Activated B cell treated with CpG ODN at 0.5 μM for 24 hours (primary cell): ENCODE data around the gene HIVEP3. TPM values are rescaled to one million over a fixed set of nuclear protein-coding genes. Genes with fewer than 3 reads are reported as not detected.

Experiments used
- ATAC-seq: fragments of 200-7000 bp; cut with Tn5 transposase; one replicate; pipeline ENCODE4 v1.10.0; 2021; ENCODE audit warnings: low read depth, mild to moderate bottlenecking, moderate library complexity
- CTCF ChIA-PET: fragments of 350-600 bp; sonication (Branson Sonifier 250); formaldehyde crosslinking; loops from one replicate; lab custom pipeline; 2021; ENCODE audit warnings: antibody characterized with exemption; lab: Charles Lee
- POLR2A ChIA-PET: fragments of 350-600 bp; sonication (Branson Sonifier 250); formaldehyde crosslinking; loops from one replicate; lab custom pipeline; 2021; ENCODE audit warnings: antibody characterized with exemption; lab: Charles Lee
- DNase-seq: peaks from one replicate; pipeline ENCODE4 v3.0.0; 2022
- H3K27ac Mint-ChIP-seq: one replicate; pipeline ENCODE4 v1.8.0; 2020; ENCODE audit warnings: mixed read lengths
- H3K27me3 Mint-ChIP-seq: one replicate; pipeline ENCODE4 v1.8.0; 2021; ENCODE audit warnings: mixed read lengths
- H3K36me3 Mint-ChIP-seq: one replicate; pipeline ENCODE4 v1.8.0; 2021; ENCODE audit warnings: low read depth, mixed read lengths
- H3K4me1 Mint-ChIP-seq: one replicate; pipeline ENCODE4 v1.8.0; 2021; ENCODE audit warnings: mixed read lengths
- H3K4me3 Mint-ChIP-seq: one replicate; pipeline ENCODE4 v1.8.0; 2020; ENCODE audit warnings: mild to moderate bottlenecking, mixed read lengths
- H3K9me3 Mint-ChIP-seq: one replicate; pipeline ENCODE4 v1.8.0; 2020; ENCODE audit warnings: mixed read lengths
- intact Hi-C: fragments of 100-400 bp; cut with micrococcal nuclease; formaldehyde crosslinking; loops from one replicate; pipeline ENCODE4 v1.15.1; 2024
- total RNA-seq: library from RNA; stranded (reverse); gene quantifications from 2 replicates; pipeline ENCODE4 v1.2.3, GENCODE V29; 2022
- TF ChIP-seq, protein P1 (sequence below): fragments of 200-600 bp; IDR thresholded peaks from one replicate; pipeline ENCODE4 v1.8.0; 2022; ENCODE audit warnings: antibody characterized with exemption, mild to moderate bottlenecking

Gene HIVEP3
- total RNA-seq, 1 donor from 2014 or later, result 14.4 TPM

DNA sequence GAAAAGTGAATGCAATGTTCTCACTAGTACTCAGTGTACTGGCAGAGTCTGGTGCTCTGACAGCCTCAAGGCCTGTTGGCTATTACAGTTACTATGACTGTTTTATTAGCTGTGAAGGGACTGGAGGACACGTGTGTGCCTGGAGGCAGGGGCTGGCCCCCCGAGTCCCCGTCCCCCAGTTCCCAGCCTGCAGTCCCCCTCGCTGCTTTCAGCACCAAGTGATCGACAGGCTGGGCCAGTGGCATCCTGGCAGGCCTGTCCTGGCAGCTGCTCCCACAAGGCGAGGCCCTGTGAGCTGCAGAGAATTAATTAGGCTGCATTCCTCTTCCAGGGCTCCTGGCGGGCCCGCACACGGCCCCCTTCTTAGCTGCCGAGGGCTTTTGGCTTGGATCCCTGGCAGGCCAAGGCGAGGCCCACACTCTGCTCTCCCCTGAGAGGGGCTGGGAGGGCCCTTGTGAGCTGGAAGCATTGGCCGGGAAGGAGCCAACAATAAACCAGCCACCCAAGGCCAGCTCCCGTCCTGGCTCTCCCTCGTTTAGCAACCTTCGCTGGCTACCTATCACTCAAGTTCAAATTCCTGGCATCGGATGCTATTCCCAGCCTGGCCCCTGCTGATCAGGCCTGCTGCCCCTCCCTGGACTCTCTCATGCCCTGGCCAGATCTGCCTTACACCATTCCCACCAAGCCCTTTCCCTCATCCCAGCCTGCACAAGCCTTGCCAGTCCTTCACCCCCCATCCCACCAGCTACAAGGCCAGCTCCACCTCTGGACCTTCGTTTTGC is 444.0 kb downstream of the HIVEP3 start:
- TF ChIP-seq, protein P1, sequence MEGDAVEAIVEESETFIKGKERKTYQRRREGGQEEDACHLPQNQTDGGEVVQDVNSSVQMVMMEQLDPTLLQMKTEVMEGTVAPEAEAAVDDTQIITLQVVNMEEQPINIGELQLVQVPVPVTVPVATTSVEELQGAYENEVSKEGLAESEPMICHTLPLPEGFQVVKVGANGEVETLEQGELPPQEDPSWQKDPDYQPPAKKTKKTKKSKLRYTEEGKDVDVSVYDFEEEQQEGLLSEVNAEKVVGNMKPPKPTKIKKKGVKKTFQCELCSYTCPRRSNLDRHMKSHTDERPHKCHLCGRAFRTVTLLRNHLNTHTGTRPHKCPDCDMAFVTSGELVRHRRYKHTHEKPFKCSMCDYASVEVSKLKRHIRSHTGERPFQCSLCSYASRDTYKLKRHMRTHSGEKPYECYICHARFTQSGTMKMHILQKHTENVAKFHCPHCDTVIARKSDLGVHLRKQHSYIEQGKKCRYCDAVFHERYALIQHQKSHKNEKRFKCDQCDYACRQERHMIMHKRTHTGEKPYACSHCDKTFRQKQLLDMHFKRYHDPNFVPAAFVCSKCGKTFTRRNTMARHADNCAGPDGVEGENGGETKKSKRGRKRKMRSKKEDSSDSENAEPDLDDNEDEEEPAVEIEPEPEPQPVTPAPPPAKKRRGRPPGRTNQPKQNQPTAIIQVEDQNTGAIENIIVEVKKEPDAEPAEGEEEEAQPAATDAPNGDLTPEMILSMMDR, result no peak
- POLR2A ChIA-PET, result no interaction called here
- peaks cover 6% of the 10 kb centered on the region for H3K27me3 Mint-ChIP-seq

DNA sequence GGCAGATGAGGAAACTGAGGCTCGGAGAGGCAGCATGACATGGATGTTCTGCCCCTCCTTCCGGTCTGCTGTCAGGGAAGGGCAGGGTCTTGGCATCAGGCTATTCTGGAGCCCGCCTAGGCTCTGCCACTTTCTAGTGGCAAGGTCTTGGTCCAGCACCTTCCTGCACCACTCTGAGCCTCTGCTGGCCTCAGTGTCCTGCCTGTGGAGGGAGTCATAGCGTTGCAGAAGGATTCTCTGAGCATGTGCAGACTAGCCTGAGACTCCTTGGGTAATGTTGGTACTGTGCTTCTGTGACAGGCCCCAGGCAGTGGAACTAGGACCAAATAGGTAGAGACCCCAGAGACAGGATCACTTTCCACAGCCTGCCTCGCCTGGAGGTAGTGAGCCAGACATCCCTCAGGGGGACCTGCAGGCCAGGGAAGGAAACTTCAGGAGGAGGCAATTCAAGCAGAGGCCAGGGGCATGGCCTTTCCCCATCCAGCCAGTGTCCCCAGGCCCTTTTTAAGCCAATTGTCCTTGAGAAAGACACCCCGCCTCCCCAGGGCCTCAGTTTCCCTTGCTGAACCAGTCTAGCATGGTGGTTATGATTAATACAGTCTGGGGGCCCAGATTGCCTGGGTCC is 444.9 kb downstream of the HIVEP3 start:
- DNase-seq (no peak), ATAC-seq (no peak)
- Mint-ChIP-seq H3K4me1 (no peaks in the 10 kb centered on the region), H3K36me3 (no peaks in the 10 kb centered on the region), H3K4me3 (no peak overlapping the region), H3K9me3 (no peaks in the 10 kb centered on the region), H3K27me3 (peaks cover 5% of the 10 kb centered on the region), H3K27ac (no peak overlapping the region)
- TF ChIP-seq, protein P1, result no peak
- CTCF ChIA-PET, result no interaction called here
- intact Hi-C loops, result no loop called here
- POLR2A ChIA-PET, result no interaction called here

More for the DNA sequence above, 444.0 kb downstream of the HIVEP3 start:
- Mint-ChIP-seq H3K36me3 (no peaks in the 10 kb centered on the region), H3K4me1 (no peaks in the 10 kb centered on the region), H3K4me3 (no peak overlapping the region), H3K27ac (no peak overlapping the region), H3K9me3 (no peaks in the 10 kb centered on the region)
- DNase-seq (no peak), ATAC-seq (no peak)
- intact Hi-C loops, result no loop called here
- CTCF ChIA-PET, result no interaction called here

DNA sequence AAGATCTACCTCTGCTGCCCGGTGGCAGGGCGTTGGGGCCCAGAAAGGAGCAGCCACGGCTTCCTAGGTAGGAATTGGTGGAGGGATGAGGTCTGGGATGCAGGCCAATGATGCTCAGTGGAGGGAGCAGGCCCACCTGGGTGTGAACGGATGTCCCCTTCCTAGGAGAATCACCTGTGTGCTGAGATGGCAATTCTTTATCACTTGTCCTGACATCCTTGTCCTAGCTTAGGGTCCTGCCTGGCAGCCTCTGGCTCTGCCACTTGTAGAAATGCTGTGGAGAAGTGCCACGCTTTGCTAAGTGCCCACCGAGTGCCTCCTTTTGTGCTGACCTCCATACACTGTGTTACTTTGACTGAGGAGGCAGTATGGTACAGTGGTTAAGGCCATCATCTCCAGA is 447.1 kb downstream of the HIVEP3 start:
- no peak overlapping the region for H3K27ac Mint-ChIP-seq
- no peaks in the 10 kb centered on the region for H3K4me1 Mint-ChIP-seq
- intact Hi-C loops, result no loop called here
- no peak overlapping the region for H3K4me3 Mint-ChIP-seq
- CTCF ChIA-PET, result no interaction called here
- H3K9me3 Mint-ChIP-seq, result no peaks in the 10 kb centered on the region
- ATAC-seq, result no peak
- H3K27me3 Mint-ChIP-seq, result peaks cover 4% of the 10 kb centered on the region
- DNase-seq, result no peak
- POLR2A ChIA-PET, result no interaction called here
- H3K36me3 Mint-ChIP-seq, result no peaks in the 10 kb centered on the region
- TF ChIP-seq, protein P1, result no peak

DNA sequence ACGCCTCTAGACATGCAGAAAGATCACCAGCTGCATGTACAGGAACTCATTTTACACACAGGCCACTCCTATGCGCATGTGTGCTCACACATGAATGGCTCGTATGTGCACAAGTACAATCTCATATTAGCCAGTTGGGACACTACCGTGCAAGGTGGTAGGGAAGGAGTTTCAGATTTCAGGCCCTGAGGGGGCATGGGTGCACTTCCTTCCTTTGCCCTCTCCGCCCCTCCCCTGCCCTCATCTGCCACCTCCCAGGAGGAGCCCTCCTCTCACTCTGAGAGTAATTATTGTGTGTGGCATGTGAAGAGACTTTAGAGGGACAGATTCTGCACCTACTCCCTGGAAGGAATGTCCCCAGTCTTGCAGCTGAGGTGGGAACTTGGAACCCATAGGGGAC is 449.0 kb downstream of the HIVEP3 start:
- H3K27ac Mint-ChIP-seq, result no peak overlapping the region
- H3K4me1 Mint-ChIP-seq, result no peaks in the 10 kb centered on the region
- H3K9me3 Mint-ChIP-seq, result no peaks in the 10 kb centered on the region
- ChIA-PET POLR2A (no interaction called here), CTCF (no interaction called here)
- no peak for ATAC-seq
- no peak for DNase-seq
- intact Hi-C loops, result no loop called here
- no peaks in the 10 kb centered on the region for H3K36me3 Mint-ChIP-seq
- TF ChIP-seq, protein P1, result no peak
- peaks cover 4% of the 10 kb centered on the region for H3K27me3 Mint-ChIP-seq
- H3K4me3 Mint-ChIP-seq, result no peak overlapping the region

DNA sequence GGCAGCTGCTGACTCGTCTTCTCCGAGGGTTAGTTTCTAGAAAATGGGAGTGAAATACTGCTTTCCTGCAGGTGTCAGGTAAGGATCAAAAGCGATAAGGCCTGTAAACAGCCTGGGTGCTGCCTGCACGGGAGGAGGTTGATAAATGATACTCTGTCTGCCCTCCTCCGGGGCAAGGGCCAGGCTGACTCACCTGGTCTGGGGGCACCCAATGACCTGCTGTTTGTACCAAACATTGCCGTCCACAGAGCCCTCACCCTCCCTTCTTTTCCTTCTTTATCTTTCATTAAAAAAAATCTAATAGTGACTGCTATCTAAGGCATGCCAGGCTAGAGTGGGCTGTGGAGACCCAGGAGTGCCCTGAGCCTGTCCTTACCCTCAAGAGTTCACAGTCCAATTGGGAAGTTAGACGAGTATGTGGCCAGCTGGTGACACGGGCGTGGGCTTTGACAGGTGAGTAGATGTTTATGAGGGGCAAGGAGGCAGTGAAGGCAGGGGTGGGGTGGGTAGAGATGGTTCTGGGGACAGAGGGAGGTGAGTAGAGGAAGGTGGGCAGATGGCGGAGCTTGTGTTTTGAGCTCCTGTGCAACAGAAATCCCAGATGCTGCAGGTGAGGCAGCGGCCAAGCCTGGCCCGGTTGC is 450.5 kb downstream of the HIVEP3 start:
- ATAC-seq, result no peak
- DNase-seq, result no peak
- ChIA-PET CTCF (interaction anchor here (0.6 kb wide), 1 partner anchor 431 kb away, joined by 4 read pairs; no protein-coding TSS in a partner anchor), POLR2A (no interaction called here)
- no peak overlapping the region for H3K4me3 Mint-ChIP-seq
- H3K36me3 Mint-ChIP-seq, result no peaks in the 10 kb centered on the region
- no peaks in the 10 kb centered on the region for H3K4me1 Mint-ChIP-seq
- peaks cover 4% of the 10 kb centered on the region for H3K27me3 Mint-ChIP-seq
- no peaks in the 10 kb centered on the region for H3K9me3 Mint-ChIP-seq
- intact Hi-C loops, result no loop called here
- no peak overlapping the region for H3K27ac Mint-ChIP-seq
- TF ChIP-seq, protein P1, result no peak
